DND-41 (cell line): ENCODE data around the gene KPNA3.

Experiments
- CTCF ChIP-seq: IDR thresholded peaks from 2 replicates; pipeline ENCODE4 v1.5.1; 2012; ENCODE audit warnings: borderline replicate concordance, low read length, moderate library complexity, mild to moderate bottlenecking; ENCODE audit not compliant: poor library complexity, severe bottlenecking; ENCODE audit errors: extremely low read depth
- EZH2 ChIP-seq: IDR thresholded peaks from 3 replicates; pipeline ENCODE4 v1.6.1; 2012; ENCODE audit warnings: borderline replicate concordance, low read depth, mild to moderate bottlenecking, moderate library complexity, low read length, inconsistent platforms; ENCODE audit not compliant: severe bottlenecking

- TF ChIP-seq EZH2 (no peak), CTCF (no peak)
Measured at GRCh38 chr13:49779721-49780120, 12.8 kb downstream of the KPNA3 start.
